Measurements from ENCODE around the gene APOA4. TPM values are rescaled to one million over a fixed set of nuclear protein-coding genes. Genes with fewer than 3 reads are reported as not detected.

The APOA4 gene
- total RNA-seq, result not detected in 2 replicates
- long read RNA-seq, result 0 reads

DNA sequence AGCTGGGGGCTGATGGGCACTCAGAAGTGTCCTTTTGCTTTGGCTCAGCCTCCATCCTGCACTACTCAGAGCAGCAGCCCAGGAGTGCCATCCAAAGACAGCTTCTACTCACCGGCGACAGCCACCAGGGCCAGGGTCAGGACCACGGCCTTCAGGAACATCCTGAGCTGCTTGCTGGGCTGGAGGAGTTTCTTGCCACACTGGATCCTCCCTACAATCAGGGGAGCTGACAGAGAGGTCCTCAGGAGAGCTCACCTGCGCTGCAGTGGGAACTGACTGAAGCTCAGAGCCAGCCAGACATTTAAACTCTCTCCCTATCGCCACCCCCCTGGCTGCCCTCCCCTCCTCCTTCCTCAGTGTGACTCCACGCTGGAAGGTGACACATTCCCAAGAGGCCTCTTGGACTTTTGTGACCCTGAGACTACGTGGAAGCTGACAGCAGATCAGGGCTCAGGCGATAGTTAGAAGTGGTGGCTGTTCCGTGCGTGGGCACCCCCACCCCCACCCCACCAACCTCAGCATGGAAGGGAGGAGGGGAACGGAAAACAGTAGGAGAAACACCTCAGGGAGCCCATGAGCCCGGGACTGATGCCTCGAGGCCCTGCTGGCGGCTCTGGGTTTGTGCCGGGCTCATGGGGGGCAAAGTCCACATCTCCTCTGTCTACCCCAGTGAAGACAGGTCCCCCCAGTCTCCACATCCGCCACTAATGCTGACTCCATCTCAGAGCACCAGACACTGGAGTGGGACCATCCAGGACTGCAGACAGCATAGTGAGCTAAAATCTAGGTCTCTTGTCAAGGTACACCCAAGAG is at the start of gene APOA4:
APOA4 (minus strand) TSS at position 274 of the 813 bp plus-strand sequence; CDS start at position 161, 113 bp downstream.
- Mint-ChIP-seq H3K9me3 (no peaks in the 10 kb centered on the region), H3K4me3 (no peak within 1 kb of the TSS), H3K27me3 (ENCODE audit: low read depth) (no peaks in the 10 kb centered on the region), H3K27ac (ENCODE audit: unreplicated experiment) (no peak within 1 kb of the TSS), H3K4me1 (no peaks in the 10 kb centered on the region), H3K36me3 (ENCODE audit: low read depth) (no peaks in the 10 kb centered on the region)
- DNase-seq (ENCODE audit: low read depth, low spot score), result no peak
- no peak for TF ChIP-seq CTCF (conservative IDR thresholded peaks at IDR 0.05)

- Mint-ChIP-seq H3K27me3 (ENCODE audit: low read depth) (no peaks in the 10 kb centered on the region), H3K4me3 (no peak overlapping the region), H3K36me3 (ENCODE audit: low read depth) (peaks cover 14% of the 10 kb centered on the region)
Observed at GRCh38 chr11:116871248-116871647, 48.1 kb upstream of the APOA4 start.

GRCh38 chr11:116870054-116870453 is 47.0 kb upstream of the APOA4 start:
- Mint-ChIP-seq H3K9me3 (no peaks in the 10 kb centered on the region), H3K36me3 (ENCODE audit: low read depth) (peaks cover 14% of the 10 kb centered on the region), H3K4me3 (no peak overlapping the region), H3K27ac (ENCODE audit: unreplicated experiment) (no peak overlapping the region), H3K4me1 (no peaks in the 10 kb centered on the region), H3K27me3 (ENCODE audit: low read depth) (no peaks in the 10 kb centered on the region)
- DNase-seq (ENCODE audit: low read depth, low spot score), result no peak
- no peak for TF ChIP-seq CTCF (conservative IDR thresholded peaks at IDR 0.05)

More at GRCh38 chr11:116871248-116871647, 48.1 kb upstream of the APOA4 start:
- no peaks in the 10 kb centered on the region for H3K9me3 Mint-ChIP-seq
- no peak for DNase-seq (ENCODE audit: low read depth, low spot score)
- H3K27ac Mint-ChIP-seq (ENCODE audit: unreplicated experiment), result no peak overlapping the region
- no peak for TF ChIP-seq CTCF (conservative IDR thresholded peaks at IDR 0.05)
- no peaks in the 10 kb centered on the region for H3K4me1 Mint-ChIP-seq

DNA sequence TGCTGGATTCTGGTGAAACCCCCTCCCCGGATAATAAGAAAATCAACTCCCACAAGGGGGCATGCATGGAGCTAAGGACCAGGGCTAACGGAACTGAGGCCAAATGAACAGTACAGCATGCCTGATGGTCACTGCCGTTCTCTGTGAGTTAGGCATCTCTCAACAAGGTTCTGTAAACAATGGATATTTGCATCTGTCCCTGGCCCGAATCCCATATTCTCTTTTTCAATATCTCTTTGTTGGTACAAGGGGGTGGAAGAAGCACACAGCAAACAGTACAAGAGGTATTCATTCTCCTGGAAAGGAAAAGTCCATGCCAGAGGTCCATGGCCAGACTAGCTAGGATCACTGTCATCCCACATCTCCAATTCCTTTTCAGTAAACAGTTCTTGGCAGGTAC is 46.5 kb upstream of the APOA4 start:
- Mint-ChIP-seq H3K4me1 (no peaks in the 10 kb centered on the region), H3K27me3 (ENCODE audit: low read depth) (no peaks in the 10 kb centered on the region), H3K9me3 (no peaks in the 10 kb centered on the region), H3K27ac (ENCODE audit: unreplicated experiment) (no peak overlapping the region), H3K36me3 (ENCODE audit: low read depth) (peaks cover 14% of the 10 kb centered on the region), H3K4me3 (no peak overlapping the region)
- no peak for TF ChIP-seq CTCF (conservative IDR thresholded peaks at IDR 0.05)
- DNase-seq (ENCODE audit: low read depth, low spot score), result no peak

- Mint-ChIP-seq H3K4me3 (no peak overlapping the region), H3K36me3 (ENCODE audit: low read depth) (peaks cover 16% of the 10 kb centered on the region), H3K27me3 (ENCODE audit: low read depth) (no peaks in the 10 kb centered on the region), H3K27ac (ENCODE audit: unreplicated experiment) (no peak overlapping the region), H3K9me3 (no peaks in the 10 kb centered on the region), H3K4me1 (no peaks in the 10 kb centered on the region)
- no peak for TF ChIP-seq CTCF (conservative IDR thresholded peaks at IDR 0.05)
- no peak for DNase-seq (ENCODE audit: low read depth, low spot score)
Observed at GRCh38 chr11:116868066-116868465, 45.0 kb upstream of the APOA4 start.
